Skeletal muscle satellite cell (primary cell): Measurements from ENCODE around the gene SPX. TPM values are rescaled to one million over a fixed set of nuclear protein-coding genes. Genes with fewer than 3 reads are reported as not detected.

Source experiments
- H3K27me3 ChIP-seq: 2 replicates; pipeline ENCODE4 v1.7.0; 2013; ENCODE audit warnings: low read length; ENCODE audit not compliant: control insufficient read depth, insufficient read depth
- H3K36me3 ChIP-seq: 2 replicates; pipeline ENCODE4 v1.7.0; 2013; ENCODE audit warnings: mild to moderate bottlenecking, control low read depth, low read length; ENCODE audit not compliant: insufficient read depth
- H3K4me1 ChIP-seq: 2 replicates; pipeline ENCODE4 v1.7.0; 2013; ENCODE audit warnings: low read length; ENCODE audit not compliant: control insufficient read depth, insufficient read depth
- H3K4me2 ChIP-seq: 2 replicates; pipeline ENCODE4 v1.7.0; 2013; ENCODE audit warnings: mild to moderate bottlenecking, low read length
- H3K4me3 ChIP-seq: 2 replicates; pipeline ENCODE4 v1.7.0; 2013; ENCODE audit warnings: low read length
- H3K9ac ChIP-seq: 2 replicates; pipeline ENCODE4 v1.7.0; 2013; ENCODE audit warnings: mild to moderate bottlenecking, low read depth, low read length, moderate library complexity
- H3K9me3 ChIP-seq: replicated peaks from 2 replicates; pipeline ENCODE4 v1.7.0; 2013; ENCODE audit warnings: mild to moderate bottlenecking, control low read depth, low read length
- total RNA-seq: library from RNA; depleted of rRNA; stranded (reverse); fragments of >200 nt; gene quantifications from 2 replicates; pipeline ENCODE4 v1.2.3, GENCODE V29; 2012; rRNA removed

SPX gene
- 12.5 and 27.1 TPM in 2 replicates for total RNA-seq

- H3K4me3 ChIP-seq: peak within 1 kb of the TSS; percentile 88
- H3K27me3 ChIP-seq: no peaks in the 10 kb centered on the region
- peak within 1 kb of the TSS; percentile 98 for H3K4me2 ChIP-seq
- H3K4me1 ChIP-seq: peaks cover 10% of the 10 kb centered on the region
- H3K9me3 ChIP-seq: no peaks in the 10 kb centered on the region
- no peaks in the 10 kb centered on the region for H3K36me3 ChIP-seq
- peak within 1 kb of the TSS; percentile 83 for H3K9ac ChIP-seq
These were observed at the start of gene SPX for GRCh38 chr12:21526053-21526452. TSS of gene SPX (plus strand) at chr12:21526296. CDS start at chr12:21526473, 177 bp downstream.

- Histone ChIP-seq H3K4me2 (peak overlapping the region; percentile 33), H3K36me3 (peaks cover 66% of the 10 kb centered on the region), H3K27me3 (no peaks in the 10 kb centered on the region), H3K4me1 (peaks cover 13% of the 10 kb centered on the region), H3K9ac (no peak overlapping the region), H3K4me3 (no peak overlapping the region), H3K9me3 (no peaks in the 10 kb centered on the region)
These were observed 49.1 kb upstream of the SPX start for GRCh38 chr12:21476949-21477348.

GRCh38 chr12:21478756-21479455 is 47.2 kb upstream of the SPX start:
- no peaks in the 10 kb centered on the region for H3K27me3 ChIP-seq
- peaks cover 60% of the 10 kb centered on the region for H3K36me3 ChIP-seq
- H3K4me1 ChIP-seq: peaks cover 13% of the 10 kb centered on the region
- no peak overlapping the region for H3K4me2 ChIP-seq
- no peak overlapping the region for H3K9ac ChIP-seq
- no peak overlapping the region for H3K4me3 ChIP-seq
- no peaks in the 10 kb centered on the region for H3K9me3 ChIP-seq

GRCh38 chr12:21483531-21483930 is 42.6 kb upstream of the SPX start:
- Histone ChIP-seq H3K9me3 (no peaks in the 10 kb centered on the region), H3K4me3 (no peak overlapping the region), H3K9ac (no peak overlapping the region), H3K4me1 (no peaks in the 10 kb centered on the region), H3K4me2 (no peak overlapping the region), H3K27me3 (no peaks in the 10 kb centered on the region), H3K36me3 (peaks cover 53% of the 10 kb centered on the region)

- Histone ChIP-seq H3K4me3 (no peak overlapping the region), H3K4me1 (no peaks in the 10 kb centered on the region), H3K4me2 (no peak overlapping the region), H3K36me3 (peaks cover 55% of the 10 kb centered on the region), H3K9me3 (no peaks in the 10 kb centered on the region), H3K27me3 (no peaks in the 10 kb centered on the region), H3K9ac (no peak overlapping the region)
These were observed 40.1 kb upstream of the SPX start for GRCh38 chr12:21485998-21486397.

DNA sequence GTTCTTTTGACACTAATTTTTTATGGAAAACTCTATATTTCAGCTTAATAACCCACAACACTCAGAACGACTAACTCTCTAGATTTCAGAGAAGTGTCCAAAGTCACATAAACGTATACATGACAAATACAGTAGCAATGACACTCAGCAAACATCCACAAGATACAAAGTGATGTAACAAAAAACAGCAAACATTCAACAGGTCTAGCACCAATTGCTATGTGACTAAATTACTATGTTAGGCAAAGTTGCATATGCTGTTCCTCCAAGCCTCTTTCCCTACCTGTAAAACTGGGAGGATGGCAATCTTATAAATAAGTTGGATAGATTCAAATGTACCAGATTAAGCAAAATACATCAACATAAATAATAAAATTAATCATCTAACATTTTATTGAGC is 26.3 kb upstream of the SPX start:
- Histone ChIP-seq H3K4me3 (peak overlapping the region; percentile 88), H3K36me3 (peaks cover 40% of the 10 kb centered on the region), H3K4me1 (peaks cover 28% of the 10 kb centered on the region), H3K27me3 (no peaks in the 10 kb centered on the region), H3K9ac (peak overlapping the region; percentile 100), H3K9me3 (no peaks in the 10 kb centered on the region), H3K4me2 (peak overlapping the region; percentile 86)

GRCh38 chr12:21500786-21501257 is 25.3 kb upstream of the SPX start:
- Histone ChIP-seq H3K9me3 (no peaks in the 10 kb centered on the region), H3K4me1 (peaks cover 28% of the 10 kb centered on the region), H3K9ac (peak overlapping the region; percentile 100), H3K36me3 (peaks cover 32% of the 10 kb centered on the region), H3K4me2 (peak overlapping the region; percentile 86), H3K27me3 (no peaks in the 10 kb centered on the region), H3K4me3 (peak overlapping the region; percentile 88)

DNA sequence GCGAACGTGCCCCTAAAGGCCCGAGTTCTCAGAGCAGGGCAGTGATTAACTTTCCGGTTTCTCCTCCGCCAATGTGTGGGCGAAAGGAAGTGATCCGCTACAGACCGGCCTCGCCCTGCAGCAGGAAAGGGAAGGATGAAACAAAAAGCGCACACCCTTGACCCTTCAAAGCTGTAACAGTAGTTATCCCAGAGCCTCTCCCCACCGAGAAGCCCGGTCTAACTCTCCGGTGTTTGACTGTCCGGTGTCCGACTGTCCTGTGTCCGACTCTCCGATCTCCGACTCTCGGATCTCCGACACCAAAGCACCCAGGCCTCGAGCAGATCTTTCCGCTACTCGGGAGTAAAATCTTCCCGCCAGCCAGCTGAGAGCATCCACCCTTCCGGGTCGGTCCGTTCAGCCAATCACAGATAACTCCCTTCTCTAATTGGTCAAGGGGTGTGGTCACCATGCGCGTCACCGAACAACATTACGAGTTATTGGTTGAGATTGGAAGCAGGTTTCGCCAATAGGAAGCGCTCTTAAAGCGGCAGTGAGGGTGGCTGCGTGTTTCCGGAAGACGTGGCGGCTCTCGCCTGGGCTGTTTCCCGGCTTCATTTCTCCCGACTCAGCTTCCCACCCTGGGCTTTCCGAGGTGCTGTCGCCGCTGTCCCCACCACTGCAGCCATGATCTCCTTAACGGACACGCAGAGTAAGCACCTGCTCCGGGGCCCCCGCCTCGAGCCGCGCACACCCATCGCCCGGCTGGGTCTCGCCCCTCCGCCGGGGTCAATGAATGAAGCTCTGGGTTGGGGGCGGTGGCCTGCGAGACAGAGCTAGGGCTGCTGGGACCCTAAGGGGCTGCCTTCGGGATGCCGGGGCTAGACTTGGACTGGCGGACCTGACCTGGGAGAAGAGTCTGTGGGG is 24.6 kb upstream of the SPX start, which contains the start of the genes GOLT1B and RECQL:
Gene GOLT1B, plus strand, starts transcription at position 532 of the 906 bp plus-strand sequence. Its CDS starts 135 bp downstream, at position 667.
Gene RECQL, minus strand, starts transcription at position 378 of the 906 bp plus-strand sequence. CDS start 2,065 bp downstream, outside the sequence.
- Histone ChIP-seq H3K27me3 (no peaks in the 10 kb centered on the region), H3K4me3 (peak within 1 kb of the TSS; percentile 88), H3K9me3 (no peaks in the 10 kb centered on the region), H3K4me1 (peaks cover 28% of the 10 kb centered on the region), H3K4me2 (peak within 1 kb of the TSS; percentile 86), H3K36me3 (peaks cover 25% of the 10 kb centered on the region), H3K9ac (peak within 1 kb of the TSS; percentile 100)

GRCh38 chr12:21502164-21502496 is 24.0 kb upstream of the SPX start:
- no peaks in the 10 kb centered on the region for H3K27me3 ChIP-seq
- peaks cover 19% of the 10 kb centered on the region for H3K36me3 ChIP-seq
- H3K4me3 ChIP-seq: peak overlapping the region; percentile 88
- H3K9me3 ChIP-seq: no peaks in the 10 kb centered on the region
- peak overlapping the region; percentile 86 for H3K4me2 ChIP-seq
- peaks cover 28% of the 10 kb centered on the region for H3K4me1 ChIP-seq
- peak overlapping the region; percentile 100 for H3K9ac ChIP-seq

DNA sequence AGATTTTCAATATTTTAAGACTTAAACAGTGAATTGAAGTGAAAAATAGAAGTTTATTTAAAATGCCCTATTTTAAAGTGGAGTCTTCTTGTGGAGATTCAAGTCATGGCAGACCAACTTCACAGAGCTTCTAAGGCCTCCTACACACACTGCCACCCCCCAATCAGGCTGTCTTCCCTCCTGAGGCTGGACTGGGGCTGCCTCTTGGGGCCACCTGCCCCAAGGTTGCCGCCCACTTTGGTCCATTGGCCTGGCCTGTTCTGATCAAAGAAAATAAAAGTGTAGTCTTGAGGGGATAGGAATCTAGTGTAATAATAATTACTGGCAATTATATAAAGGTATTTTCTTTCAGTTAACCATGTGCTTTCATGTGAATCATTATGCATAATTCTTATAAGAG is 23.2 kb upstream of the SPX start:
- no peaks in the 10 kb centered on the region for H3K9me3 ChIP-seq
- H3K4me2 ChIP-seq: peak overlapping the region; percentile 86
- H3K36me3 ChIP-seq: peaks cover 15% of the 10 kb centered on the region
- peak overlapping the region; percentile 100 for H3K9ac ChIP-seq
- no peaks in the 10 kb centered on the region for H3K27me3 ChIP-seq
- peaks cover 28% of the 10 kb centered on the region for H3K4me1 ChIP-seq
- peak overlapping the region; percentile 88 for H3K4me3 ChIP-seq

DNA sequence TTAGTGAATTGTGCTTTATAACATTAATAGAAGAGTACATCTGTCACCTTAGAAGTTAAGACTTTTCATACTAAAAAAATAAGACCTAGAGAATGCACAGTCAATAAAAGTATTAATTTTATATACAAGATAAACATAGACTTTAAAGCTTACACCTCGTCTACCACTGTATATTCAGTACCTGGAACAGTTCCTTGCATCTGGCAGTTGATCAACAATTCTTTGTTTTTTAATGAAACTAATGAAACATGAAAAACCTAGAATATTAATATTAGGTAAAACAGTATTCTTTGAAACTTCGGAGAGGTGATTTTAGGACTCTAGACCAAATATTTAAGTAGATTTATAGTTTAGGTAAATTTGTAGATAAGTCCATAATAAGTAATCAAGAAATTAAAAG is 20.2 kb upstream of the SPX start:
- Histone ChIP-seq H3K4me1 (peaks cover 17% of the 10 kb centered on the region), H3K4me2 (no peak overlapping the region), H3K27me3 (no peaks in the 10 kb centered on the region), H3K9ac (no peak overlapping the region), H3K36me3 (peaks cover 18% of the 10 kb centered on the region), H3K4me3 (no peak overlapping the region), H3K9me3 (no peaks in the 10 kb centered on the region)
